Measurements from ENCODE around the gene RNU11.

The RNU11 gene

DNA sequence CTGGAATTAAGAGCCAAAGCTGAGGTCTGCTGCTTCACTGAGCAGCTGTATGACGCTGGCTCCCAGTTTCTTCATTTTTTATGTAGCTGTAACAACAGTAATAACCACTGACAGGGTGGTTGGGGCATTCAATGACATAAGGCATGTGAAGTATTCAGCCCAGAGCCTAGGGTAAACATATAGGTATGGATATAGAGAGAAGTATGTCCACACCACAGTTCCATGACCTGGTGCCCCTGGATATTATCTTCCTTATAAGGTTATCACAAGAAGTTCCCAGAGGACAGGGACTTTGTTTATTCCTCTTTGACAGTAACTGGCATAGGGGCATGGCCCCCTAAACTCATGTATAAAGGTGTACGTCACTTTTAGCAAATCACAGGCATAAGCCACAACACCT, 41.6 kb upstream of the RNU11 start:
- no peaks in the 10 kb centered on the region for H3K79me2 ChIP-seq (ENCODE audit: control insufficient read depth, insufficient read depth, low read length)

DNA sequence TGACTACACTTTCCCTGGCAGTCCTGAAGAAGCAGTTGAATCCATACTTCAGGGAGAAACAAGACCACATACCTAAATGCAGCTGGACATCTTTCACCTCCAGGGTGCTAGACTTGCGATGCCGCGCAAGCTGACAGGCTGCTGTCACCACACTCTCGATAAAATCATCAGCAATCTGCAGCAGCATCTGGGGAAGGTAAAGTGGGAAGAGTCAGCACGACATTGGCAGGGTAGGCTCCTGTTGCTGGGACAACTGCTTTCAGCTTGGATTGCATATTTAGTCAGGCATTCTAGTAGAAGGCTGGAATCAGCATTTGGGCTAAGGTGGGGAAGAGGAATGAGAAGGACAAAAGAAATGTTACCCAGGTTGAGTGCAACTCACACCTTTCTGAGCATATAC, 35.2 kb upstream of the RNU11 start:
- H3K27ac ChIP-seq (ENCODE audit: low read depth, low read length) = no peak overlapping the region
- H3K18ac ChIP-seq (ENCODE audit: low read length) = no peak overlapping the region
- H3K23ac ChIP-seq (ENCODE audit: low read length) = no peak overlapping the region
- H3K36me3 ChIP-seq (ENCODE audit: control insufficient read depth, insufficient read depth, low read length) = no peaks in the 10 kb centered on the region
- no peak overlapping the region for H2BK5ac ChIP-seq (ENCODE audit: low read length)
- DNase-seq = no peak
- no peak overlapping the region for H3K4ac ChIP-seq (ENCODE audit: low read depth, low read length)
- H3K27me3 ChIP-seq (ENCODE audit: insufficient read depth, low read length, poor library complexity) = no peaks in the 10 kb centered on the region
- no peak overlapping the region for H2BK120ac ChIP-seq (ENCODE audit: low read depth, low read length)
- no peak overlapping the region for H4K5ac ChIP-seq (ENCODE audit: low read length)
- H3K4me3 ChIP-seq (ENCODE audit: low read length) = no peak overlapping the region
- no peaks in the 10 kb centered on the region for H3K79me2 ChIP-seq (ENCODE audit: control insufficient read depth, insufficient read depth, low read length)
- H3K4me2 ChIP-seq (ENCODE audit: low read length) = no peak overlapping the region
- no peaks in the 10 kb centered on the region for H3K4me1 ChIP-seq (ENCODE audit: control insufficient read depth, low read depth, low read length)
- H2BK15ac ChIP-seq (replicated peaks; ENCODE audit: low read depth) = no peak overlapping the region
- no peak overlapping the region for H4K8ac ChIP-seq (ENCODE audit: low read depth, low read length)
- no peak overlapping the region for H3K56ac ChIP-seq (ENCODE audit: low read length)
- H3K79me1 ChIP-seq (ENCODE audit: low read length) = no peaks in the 10 kb centered on the region
- no peak overlapping the region for H3K9ac ChIP-seq (ENCODE audit: low read length)
- H2AK5ac ChIP-seq (ENCODE audit: low read length) = no peak overlapping the region
- no CpG with 5 or more reads among the region's 5 CpGs for WGBS (ENCODE audit: extremely low coverage, insufficient coverage, low lambda C conversion rate)

More for the DNA sequence above, 41.6 kb upstream of the RNU11 start:
- H3K18ac ChIP-seq (ENCODE audit: low read length) = no peak overlapping the region
- no peaks in the 10 kb centered on the region for H3K79me1 ChIP-seq (ENCODE audit: low read length)
- no peak overlapping the region for H3K4me3 ChIP-seq (ENCODE audit: low read length)
- no peak overlapping the region for H2BK120ac ChIP-seq (ENCODE audit: low read depth, low read length)
- no peak overlapping the region for H3K56ac ChIP-seq (ENCODE audit: low read length)
- no peak overlapping the region for H2BK5ac ChIP-seq (ENCODE audit: low read length)
- H3K27ac ChIP-seq (ENCODE audit: low read depth, low read length) = no peak overlapping the region
- H2BK15ac ChIP-seq (replicated peaks; ENCODE audit: low read depth) = no peak overlapping the region
- no peak overlapping the region for H4K8ac ChIP-seq (ENCODE audit: low read depth, low read length)
- DNase-seq = no peak
- H3K36me3 ChIP-seq (ENCODE audit: control insufficient read depth, insufficient read depth, low read length) = no peaks in the 10 kb centered on the region
- no CpG with 5 or more reads among the region's 2 CpGs for WGBS (ENCODE audit: extremely low coverage, insufficient coverage, low lambda C conversion rate)
- no peak overlapping the region for H4K5ac ChIP-seq (ENCODE audit: low read length)
- no peak overlapping the region for H3K23ac ChIP-seq (ENCODE audit: low read length)
- H2AK5ac ChIP-seq (ENCODE audit: low read length) = no peak overlapping the region
- H3K4ac ChIP-seq (ENCODE audit: low read depth, low read length) = no peak overlapping the region
- H3K9ac ChIP-seq (ENCODE audit: low read length) = no peak overlapping the region
- H3K4me1 ChIP-seq (ENCODE audit: control insufficient read depth, low read depth, low read length) = no peaks in the 10 kb centered on the region
- no peaks in the 10 kb centered on the region for H3K27me3 ChIP-seq (ENCODE audit: insufficient read depth, low read length, poor library complexity)
- no peak overlapping the region for H3K4me2 ChIP-seq (ENCODE audit: low read length)

DNA sequence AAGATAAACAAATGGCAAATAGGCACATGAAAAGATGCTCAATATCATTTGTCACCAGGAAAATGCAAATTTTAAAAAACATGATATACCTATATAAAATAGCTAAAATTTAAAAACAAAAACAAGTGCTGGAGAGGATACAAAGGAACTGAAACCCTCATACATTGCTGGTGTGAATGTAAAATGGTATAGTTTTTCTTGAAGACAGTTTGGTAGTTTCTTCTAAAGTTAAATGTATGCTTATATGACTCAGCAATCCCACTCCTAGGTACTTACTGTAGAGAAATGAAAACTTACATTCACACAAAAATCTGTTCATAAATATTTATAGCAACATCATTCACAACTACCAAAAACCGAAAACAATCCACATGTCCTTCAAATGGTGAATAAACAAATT, 16.7 kb upstream of the RNU11 start:
- Histone ChIP-seq H3K56ac (ENCODE audit: low read length) (no peak overlapping the region), H4K8ac (ENCODE audit: low read depth, low read length) (no peak overlapping the region), H3K9ac (ENCODE audit: low read length) (no peak overlapping the region), H4K5ac (ENCODE audit: low read length) (no peak overlapping the region), H3K27me3 (ENCODE audit: insufficient read depth, low read length, poor library complexity) (no peaks in the 10 kb centered on the region), H3K4ac (ENCODE audit: low read depth, low read length) (no peak overlapping the region), H2BK5ac (ENCODE audit: low read length) (no peak overlapping the region), H3K27ac (ENCODE audit: low read depth, low read length) (no peak overlapping the region), H3K4me2 (ENCODE audit: low read length) (no peak overlapping the region), H3K79me1 (ENCODE audit: low read length) (no peaks in the 10 kb centered on the region), H3K79me2 (ENCODE audit: control insufficient read depth, insufficient read depth, low read length) (no peaks in the 10 kb centered on the region), H2BK15ac (replicated peaks; ENCODE audit: low read depth) (no peak overlapping the region), H3K36me3 (ENCODE audit: control insufficient read depth, insufficient read depth, low read length) (no peaks in the 10 kb centered on the region), H3K23ac (ENCODE audit: low read length) (no peak overlapping the region), H2BK120ac (ENCODE audit: low read depth, low read length) (no peak overlapping the region), H3K4me3 (ENCODE audit: low read length) (no peak overlapping the region), H2AK5ac (ENCODE audit: low read length) (no peak overlapping the region), H3K18ac (ENCODE audit: low read length) (no peak overlapping the region), H3K4me1 (ENCODE audit: control insufficient read depth, low read depth, low read length) (no peaks in the 10 kb centered on the region)
- no peak for DNase-seq
- WGBS (ENCODE audit: extremely low coverage, insufficient coverage, low lambda C conversion rate) = 100% methylated on average over 1 of the region's 1 CpG

DNA sequence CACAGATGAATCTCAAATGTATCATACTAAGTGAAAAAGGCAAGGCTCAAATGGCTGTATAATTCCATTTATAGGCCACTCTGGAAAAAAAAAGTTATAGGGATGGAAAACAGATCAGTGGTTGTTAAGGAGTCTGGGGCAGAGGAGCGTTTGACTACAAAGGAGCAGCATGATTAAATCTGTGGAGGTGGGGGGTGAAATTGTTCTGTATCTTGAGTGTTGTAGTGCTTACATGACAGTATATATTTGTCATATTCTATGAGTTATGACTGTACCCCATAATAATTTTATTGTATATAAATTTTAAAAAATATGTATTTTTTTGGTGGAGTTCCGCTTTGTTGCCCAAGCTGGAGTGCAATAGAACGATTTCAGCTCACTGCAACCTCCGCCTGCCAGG, 15.8 kb upstream of the RNU11 start:
- no peak overlapping the region for H3K4me2 ChIP-seq (ENCODE audit: low read length)
- no peaks in the 10 kb centered on the region for H3K27me3 ChIP-seq (ENCODE audit: insufficient read depth, low read length, poor library complexity)
- H4K5ac ChIP-seq (ENCODE audit: low read length) = no peak overlapping the region
- no peak overlapping the region for H3K23ac ChIP-seq (ENCODE audit: low read length)
- no peak overlapping the region for H3K56ac ChIP-seq (ENCODE audit: low read length)
- H2BK5ac ChIP-seq (ENCODE audit: low read length) = no peak overlapping the region
- H3K18ac ChIP-seq (ENCODE audit: low read length) = no peak overlapping the region
- no peak overlapping the region for H2BK15ac ChIP-seq (replicated peaks; ENCODE audit: low read depth)
- H3K36me3 ChIP-seq (ENCODE audit: control insufficient read depth, insufficient read depth, low read length) = no peaks in the 10 kb centered on the region
- no peak overlapping the region for H3K4ac ChIP-seq (ENCODE audit: low read depth, low read length)
- no peak overlapping the region for H2AK5ac ChIP-seq (ENCODE audit: low read length)
- WGBS (ENCODE audit: extremely low coverage, insufficient coverage, low lambda C conversion rate) = no CpG with 5 or more reads among the region's 4 CpGs
- no peak overlapping the region for H3K27ac ChIP-seq (ENCODE audit: low read depth, low read length)
- no peaks in the 10 kb centered on the region for H3K79me1 ChIP-seq (ENCODE audit: low read length)
- H3K79me2 ChIP-seq (ENCODE audit: control insufficient read depth, insufficient read depth, low read length) = no peaks in the 10 kb centered on the region
- H3K4me3 ChIP-seq (ENCODE audit: low read length) = no peak overlapping the region
- H2BK120ac ChIP-seq (ENCODE audit: low read depth, low read length) = no peak overlapping the region
- no peaks in the 10 kb centered on the region for H3K4me1 ChIP-seq (ENCODE audit: control insufficient read depth, low read depth, low read length)
- no peak overlapping the region for H3K9ac ChIP-seq (ENCODE audit: low read length)
- DNase-seq = no peak
- H4K8ac ChIP-seq (ENCODE audit: low read depth, low read length) = no peak overlapping the region

DNA sequence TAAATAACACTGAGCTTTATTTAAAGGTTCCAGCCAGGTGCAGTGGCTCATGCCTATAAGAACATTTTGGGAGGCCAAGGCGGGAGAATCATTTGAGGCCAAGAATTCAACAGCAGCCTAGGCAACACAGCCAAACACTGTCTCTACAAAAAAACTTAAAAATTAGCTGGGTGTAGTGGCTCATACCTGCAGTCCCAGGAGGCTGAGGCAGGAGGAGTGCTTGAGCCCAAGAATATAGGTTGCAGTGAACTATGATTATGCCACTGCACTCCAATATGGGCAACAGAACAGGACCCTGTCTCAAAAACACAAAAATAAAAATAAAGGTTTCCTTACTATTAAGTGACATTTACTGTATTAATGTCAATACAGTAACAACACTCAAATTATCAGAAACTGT, 7.6 kb upstream of the RNU11 start:
- Histone ChIP-seq H3K79me1 (ENCODE audit: low read length) (no peaks in the 10 kb centered on the region), H4K8ac (ENCODE audit: low read depth, low read length) (no peak overlapping the region), H2BK5ac (ENCODE audit: low read length) (no peak overlapping the region), H3K79me2 (ENCODE audit: control insufficient read depth, insufficient read depth, low read length) (no peaks in the 10 kb centered on the region), H3K27me3 (ENCODE audit: insufficient read depth, low read length, poor library complexity) (no peaks in the 10 kb centered on the region), H2BK15ac (replicated peaks; ENCODE audit: low read depth) (no peak overlapping the region), H3K4ac (ENCODE audit: low read depth, low read length) (no peak overlapping the region), H3K56ac (ENCODE audit: low read length) (no peak overlapping the region), H3K4me3 (ENCODE audit: low read length) (no peak overlapping the region), H3K4me1 (ENCODE audit: control insufficient read depth, low read depth, low read length) (peaks cover 2% of the 10 kb centered on the region), H3K36me3 (ENCODE audit: control insufficient read depth, insufficient read depth, low read length) (no peaks in the 10 kb centered on the region), H3K18ac (ENCODE audit: low read length) (no peak overlapping the region), H3K9ac (ENCODE audit: low read length) (no peak overlapping the region), H3K27ac (ENCODE audit: low read depth, low read length) (no peak overlapping the region), H4K5ac (ENCODE audit: low read length) (no peak overlapping the region), H2BK120ac (ENCODE audit: low read depth, low read length) (no peak overlapping the region), H3K23ac (ENCODE audit: low read length) (no peak overlapping the region), H2AK5ac (ENCODE audit: low read length) (no peak overlapping the region), H3K4me2 (ENCODE audit: low read length) (no peak overlapping the region)
- DNase-seq = peak; percentile 59
- no CpG with 5 or more reads among the region's 1 CpG for WGBS (ENCODE audit: extremely low coverage, insufficient coverage, low lambda C conversion rate)

DNA sequence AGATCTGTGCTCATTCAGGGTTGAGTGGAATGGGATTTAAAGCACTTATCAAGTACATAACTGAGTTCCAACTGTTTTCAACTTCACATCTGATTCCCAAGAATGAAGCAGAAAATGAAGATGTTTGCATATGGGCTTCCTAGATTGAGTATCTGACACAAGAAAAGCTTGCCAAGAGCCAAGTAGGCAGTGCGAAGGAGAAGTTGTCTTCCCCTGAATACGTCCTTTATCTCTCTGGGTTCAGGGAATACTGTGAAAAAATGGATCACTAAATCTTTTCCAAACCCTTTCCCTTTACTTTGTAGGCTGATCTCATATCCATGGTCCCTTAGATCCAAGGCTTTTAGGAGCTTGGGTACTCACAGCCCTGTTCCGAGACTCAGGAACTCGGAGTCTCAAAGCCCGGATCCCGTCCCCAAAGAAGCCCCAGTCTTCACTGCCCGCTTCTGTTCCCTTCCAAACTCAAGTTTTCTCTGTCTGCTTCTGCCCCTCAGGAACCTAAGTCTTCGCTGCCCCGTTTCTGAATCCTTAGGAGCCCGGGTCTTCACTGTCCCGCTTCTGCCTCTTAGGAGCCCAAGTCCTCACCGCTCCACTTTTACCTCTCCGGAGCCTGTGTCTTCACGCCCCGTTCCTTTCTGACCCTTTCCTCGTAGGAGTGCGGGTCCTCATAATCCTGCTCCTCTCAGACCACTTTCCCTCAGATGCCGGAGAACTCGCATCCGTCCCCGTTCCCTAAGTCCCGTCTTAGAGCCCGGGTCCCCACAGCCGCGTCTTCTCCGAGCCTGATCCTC, 6.1 kb upstream of the RNU11 start:
- Histone ChIP-seq H3K4ac (ENCODE audit: low read depth, low read length) (peak overlapping the region; percentile 49), H4K5ac (ENCODE audit: low read length) (no peak overlapping the region), H4K8ac (ENCODE audit: low read depth, low read length) (no peak overlapping the region), H3K4me2 (ENCODE audit: low read length) (peak overlapping the region; percentile 92), H3K23ac (ENCODE audit: low read length) (peak overlapping the region; percentile 90), H2BK15ac (replicated peaks; ENCODE audit: low read depth) (no peak overlapping the region), H3K27ac (ENCODE audit: low read depth, low read length) (peak overlapping the region; percentile 89), H3K4me3 (ENCODE audit: low read length) (peak overlapping the region; percentile 82), H2BK5ac (ENCODE audit: low read length) (no peak overlapping the region), H3K18ac (ENCODE audit: low read length) (peak overlapping the region; percentile 7), H3K79me1 (ENCODE audit: low read length) (no peaks in the 10 kb centered on the region), H3K4me1 (ENCODE audit: control insufficient read depth, low read depth, low read length) (peaks cover 2% of the 10 kb centered on the region), H3K36me3 (ENCODE audit: control insufficient read depth, insufficient read depth, low read length) (no peaks in the 10 kb centered on the region), H2BK120ac (ENCODE audit: low read depth, low read length) (no peak overlapping the region), H3K56ac (ENCODE audit: low read length) (peak overlapping the region; percentile 98), H3K9ac (ENCODE audit: low read length) (peak overlapping the region; percentile 94), H3K27me3 (ENCODE audit: insufficient read depth, low read length, poor library complexity) (no peaks in the 10 kb centered on the region), H2AK5ac (ENCODE audit: low read length) (no peak overlapping the region), H3K79me2 (ENCODE audit: control insufficient read depth, insufficient read depth, low read length) (no peaks in the 10 kb centered on the region)
- no CpG with 5 or more reads among the region's 26 CpGs for WGBS (ENCODE audit: extremely low coverage, insufficient coverage, low lambda C conversion rate)
- DNase-seq = no peak
